ENCODE results near the gene APOBR.

- TF ChIP-seq CTCF (IDR thresholded peaks at IDR 0.05; ENCODE audit: low read length) (no peak), EZH2 (optimal IDR thresholded peaks at IDR 0.05; ENCODE audit: low read depth, low read length) (no peak), EZH2phosphoT487 (IDR thresholded peaks at IDR 0.05; ENCODE audit: low read length) (no peak)
Measured at GRCh38 chr16:28542646-28543045, 48.2 kb downstream of the APOBR start.
